K562 (cell line): ENCODE measurements around the gene P2RY8. TPM values are rescaled to one million over a fixed set of nuclear protein-coding genes. Genes with fewer than 3 reads are reported as not detected.

Experiments
- ATAC-seq: fragments of 200-7000 bp; cut with Tn5 transposase; 3 replicates; pipeline ENCODE4 v1.9.1; 2020; ENCODE audit warnings: moderate library complexity
- BruUV-seq: library from RNA; stranded (reverse); fragments of 400-500 nt; replicated peaks from 2 replicates; lab custom pipeline; 2021; lab: Mats Ljungman, UMichigan
- CTCF ChIA-PET: fragments of 300-600 bp; formaldehyde crosslinking; extraction: SDS; loops from one replicate; lab custom pipeline; 2021; ENCODE audit warnings: low intra/inter-chr PET ratio; lab: Yijun Ruan, JAX
- POLR2A ChIA-PET: fragments of 300-600, 350-650 bp; sonication (Branson Sonifier 250); formaldehyde crosslinking; extraction: SDS; loops from one replicate; lab custom pipeline; 2021; ENCODE audit warnings: antibody characterized with exemption, inconsistent platforms; lab: Yijun Ruan, JAX
- DNase-seq, 4 experiments: peaks; one replicate each; pipeline versions ENCODE4 v3.0.0 to v3.0.0-alpha.2; 2011 to 2018; ENCODE audit warnings: low spot score in 3 of 4, mixed read lengths in 3 of 4; ENCODE audit errors: extremely low read depth in 1 of 4
- FAIRE-seq: peaks from 2 replicates; lab custom pipeline; 2011; peaks lifted over from hg19 to GRCh38; lab: Jason Lieb, UNC
- H2AFZ ChIP-seq: 2 replicates; pipeline ENCODE4 v1.6.0; 2011; ENCODE audit warnings: low read depth, low read length, control low read depth, inconsistent platforms
- H3K27ac ChIP-seq: fragments of 200-600 bp; 3 replicates; pipeline ENCODE4 v1.8.0; 2011; ENCODE audit warnings: low read depth, mild to moderate bottlenecking, control low read depth, inconsistent platforms, low read length, moderate library complexity, mixed read lengths; ENCODE audit errors: extremely low read depth
- H3K27me3 ChIP-seq, 2 experiments: fragments of 300-600 bp in 1 of 2; 2 replicates in 1 of 2; 3 replicates in 1 of 2; pipeline versions ENCODE4 v1.6.0 to v1.8.0; 2011; ENCODE audit warnings: inconsistent platforms in 2 of 2, low read length in 2 of 2, mild to moderate bottlenecking in 1 of 2, mixed read lengths in 1 of 2, moderate library complexity in 1 of 2; ENCODE audit not compliant: control insufficient read depth in 2 of 2, insufficient read depth in 2 of 2
- H3K36me3 ChIP-seq: fragments of 300-600 bp; 3 replicates; pipeline ENCODE4 v1.8.0; 2011; ENCODE audit warnings: mild to moderate bottlenecking, low read length, inconsistent platforms; ENCODE audit not compliant: control insufficient read depth, insufficient read depth
- H3K4me1 ChIP-seq, 2 experiments: fragments of 200-600 bp in 1 of 2; replicated peaks in 1 of 2; 2 replicates in 1 of 2; 3 replicates in 1 of 2; pipeline versions ENCODE4 v1.5.1 to v1.8.0; 2011; ENCODE audit warnings: inconsistent platforms in 2 of 2, low read length in 2 of 2, mild to moderate bottlenecking in 1 of 2, mixed read lengths in 1 of 2, moderate library complexity in 1 of 2; ENCODE audit not compliant: control insufficient read depth in 2 of 2, insufficient read depth in 2 of 2
- H3K4me2 ChIP-seq: 2 replicates; pipeline ENCODE4 v1.6.1; 2011; ENCODE audit warnings: low read length, control low read depth, inconsistent platforms, mixed read lengths; ENCODE audit not compliant: insufficient read depth
- H3K4me3 ChIP-seq: fragments of 200-600 bp; sonication (generic), shearing (Covaris generic); 2 replicates; pipeline ENCODE4 v1.5.1; 2016; ENCODE audit warnings: control low read depth, inconsistent platforms
- H3K79me2 ChIP-seq: fragments of 200-600 bp; 3 replicates; pipeline ENCODE4 v1.8.0; 2011; ENCODE audit warnings: low read length, inconsistent platforms; ENCODE audit not compliant: control insufficient read depth, insufficient read depth
- H3K9ac ChIP-seq, 2 experiments: 2 replicates each; pipeline versions ENCODE4 v1.6.0 to v1.6.1; 2011; ENCODE audit warnings: low read depth in 2 of 2, low read length in 2 of 2, control low read depth in 1 of 2, inconsistent platforms in 1 of 2, mild to moderate bottlenecking in 1 of 2, mixed read lengths in 1 of 2; ENCODE audit not compliant: insufficient read depth in 1 of 2
- H3K9me1 ChIP-seq: one replicate; pipeline ENCODE4 v1.6.0; 2011; ENCODE audit warnings: inconsistent platforms, mild to moderate bottlenecking, low read length, moderate library complexity; ENCODE audit not compliant: control insufficient read depth, insufficient read depth
- H3K9me3 ChIP-seq: replicated peaks from 2 replicates; pipeline ENCODE4 v1.5.1; 2011; ENCODE audit warnings: low read depth, low read length, inconsistent platforms; ENCODE audit not compliant: control insufficient read depth, insufficient read depth
- H4K20me1 ChIP-seq: replicated peaks from 2 replicates; pipeline ENCODE4 v1.6.1; 2011; ENCODE audit warnings: low read length, inconsistent platforms, mixed read lengths; ENCODE audit not compliant: control insufficient read depth, insufficient read depth
- BRD4 ChIP-seq: fragments of 200-600 bp; sonication (generic); IDR thresholded peaks from 2 replicates; pipeline ENCODE4 v1.6.1; 2017; ENCODE audit warnings: inconsistent platforms
- JUNB ChIP-seq: fragments of 450-650 bp; formaldehyde crosslinking; conservative IDR thresholded peaks from 2 replicates; pipeline ENCODE4 v1.4.0; 2020; ENCODE audit warnings: mild to moderate bottlenecking
- SMAD3 ChIP-seq: fragments of 450-650 bp; formaldehyde crosslinking; conservative IDR thresholded peaks from 2 replicates; pipeline ENCODE4 v1.4.0; 2020; ENCODE audit warnings: mild to moderate bottlenecking
- STAG1 ChIP-seq: sonication (generic); formaldehyde crosslinking; IDR thresholded peaks from 2 replicates; pipeline ENCODE4 v1.5.0; 2020; ENCODE audit warnings: missing genetic modification reagents, borderline replicate concordance
- XRCC5 ChIP-seq: fragments of 200-400 bp; formaldehyde crosslinking; IDR thresholded peaks from 2 replicates; pipeline ENCODE4 v1.6.1; 2017; ENCODE audit warnings: low read depth, mild to moderate bottlenecking, low read length
- ZBTB17 ChIP-seq: fragments of 450-650 bp; formaldehyde crosslinking; IDR thresholded peaks from 2 replicates; pipeline ENCODE4 v1.4.0; 2020; ENCODE audit warnings: mild to moderate bottlenecking
- ZFPM2 ChIP-seq: fragments of 250-450 bp; sonication (Bioruptor Pico); IDR thresholded peaks from 2 replicates; pipeline ENCODE4 v1.5.1; 2022; ENCODE audit warnings: mild to moderate bottlenecking
- ZFX ChIP-seq: sonication (generic); formaldehyde crosslinking; IDR thresholded peaks from 2 replicates; pipeline ENCODE4 v1.8.0; 2022; ENCODE audit warnings: mild to moderate bottlenecking, missing genetic modification reagents, moderate library complexity
- ZSCAN32 ChIP-seq: fragments of 450-650 bp; formaldehyde crosslinking; IDR thresholded peaks from 2 replicates; pipeline ENCODE4 v1.4.0; 2020; ENCODE audit warnings: mild to moderate bottlenecking, moderate library complexity
- WGBS: fragments of 100-300 bp; shearing (Covaris generic); methylation state at CpG from one replicate; pipeline ENCODE4 v1.1.6; 2016; ENCODE audit warnings: low coverage, mixed read lengths; ENCODE audit not compliant: insufficient coverage; ENCODE audit errors: missing lambda C conversion rate; 5-methylcytosine and 5-hydroxymethylcytosine counted together
- in situ Hi-C: fragments of 300-500 bp; cut with MboI; formaldehyde crosslinking; loops from 4 replicates; pipeline ENCODE4 v1.15.0; 2018; ENCODE audit warnings: inconsistent platforms, mixed read lengths
- intact Hi-C: fragments of 100-400 bp; cut with micrococcal nuclease; formaldehyde crosslinking; loops from 2 replicates; pipeline ENCODE4 v1.14.2; 2022
- polyA plus RNA-seq, 8 experiments: library from polyadenylated mRNA; depleted of rRNA in 4 of 8; stranded (reverse) in 5 of 8; unstranded in 3 of 8; fragments of >200 nt; fragmentation: Nextera tagmentation in 2 of 8; fragmentation: Illumina TruSeq in 1 of 8; extraction: Ambion mirVana in 2 of 8; extraction: Trizol in 1 of 8; gene quantifications; 2 replicates each; pipeline versions ENCODE4 v1.2.1 to v1.2.3, GENCODE V29; 2011 to 2014; ENCODE audit warnings: inconsistent platforms in 1 of 8, missing spikeins in 1 of 8
- total RNA-seq, 7 experiments: library from RNA; depleted of rRNA in 6 of 7; stranded (reverse); fragments of >200 nt in 6 of 7; fragmentation: Illumina TruSeq in 2 of 7; extraction: Trizol in 2 of 7; gene quantifications; 2 replicates each; pipeline versions ENCODE4 v1.2.1 to v1.2.3, GENCODE V29; 2011 to 2021; ENCODE audit warnings: low replicate concordance in 1 of 7
- TF ChIP-seq, protein P1 (sequence below), 2 experiments: fragments of 450-650 bp in 1 of 2; IDR thresholded peaks; 2 replicates each; pipeline ENCODE4 v1.6.1; 2011 to 2017; ENCODE audit warnings: low read depth in 2 of 2, antibody characterized with exemption in 1 of 2, borderline replicate concordance in 1 of 2, low read length in 1 of 2, mild to moderate bottlenecking in 1 of 2, mixed read lengths in 1 of 2; ENCODE audit not compliant: control insufficient read depth in 1 of 2
- TF ChIP-seq, protein P2 (sequence below): conservative IDR thresholded peaks from 2 replicates; pipeline ENCODE4 v1.6.1; 2011; ENCODE audit warnings: low read depth, mild to moderate bottlenecking, low read length; ENCODE audit not compliant: control insufficient read depth
- TF ChIP-seq, protein P3 (sequence below): sonication (generic); IDR thresholded peaks from 2 replicates; pipeline ENCODE4 v1.6.1; 2016
- TF ChIP-seq, protein P4 (sequence below): fragments of 450-650 bp; IDR thresholded peaks from 2 replicates; pipeline ENCODE4 v1.6.1; 2016; ENCODE audit warnings: antibody characterized with exemption
- TF ChIP-seq, protein P5 (sequence below): fragments of 450-650 bp; IDR thresholded peaks from 2 replicates; pipeline ENCODE4 v1.7.0; 2016; ENCODE audit warnings: borderline replicate concordance

P2RY8 gene
- total and polyA plus RNA-seq, 9 of the 15 experiments (the other 6 are each of a cell fraction or from before 2014, with no cell fraction given), result 0.04 to 0.69 (median 0.08) TPM; not detected in 3

DNA sequence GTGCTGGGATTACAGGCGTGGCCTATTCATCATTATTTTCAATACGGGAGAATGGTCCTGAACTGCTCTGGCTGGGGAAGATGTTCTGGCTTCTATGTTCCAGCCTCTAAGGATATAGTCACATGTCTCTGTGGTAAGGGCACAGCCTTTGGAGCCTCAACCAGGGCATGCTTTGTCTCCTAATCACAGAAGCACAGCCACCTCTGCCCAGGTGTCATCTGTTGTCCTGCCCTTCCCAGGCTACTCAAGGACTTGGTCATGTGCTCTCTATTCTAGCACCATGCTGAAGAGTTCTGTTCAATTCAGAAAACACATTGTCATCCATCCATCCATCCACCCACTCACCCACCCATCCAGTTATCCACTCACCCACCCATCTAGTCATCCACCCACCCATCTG is 113.8 kb downstream of the P2RY8 start:
- WGBS, result 86% methylated on average over 1 of the region's 2 CpGs
- Histone ChIP-seq H3K27ac (no peak overlapping the region), H3K36me3 (peaks cover 11% of the 10 kb centered on the region; the same call in 2 of the 3 replicates), H3K27me3 (no peaks in the 10 kb centered on the region), H3K79me2 (no peaks in the 10 kb centered on the region), H3K4me1 (peaks cover 0 to 9% of the 10 kb centered on the region in 2 experiments; a peak in 2 of 5 replicates), H4K20me1 (no peaks in the 10 kb centered on the region), H3K9ac (no peak overlapping the region), H3K4me3 (no peak overlapping the region), H3K9me1 (no peaks in the 10 kb centered on the region), H3K9me3 (no peaks in the 10 kb centered on the region; the same call in 1 of the 2 replicates), H2AFZ (no peak overlapping the region), H3K4me2 (no peak overlapping the region)
- no peak for FAIRE-seq
- BruUV-seq, result no TSS peak
- no peak for ATAC-seq
- intact Hi-C loops, result no loop called here
- ChIA-PET CTCF (no interaction called here), POLR2A (no interaction called here)
- no peak for DNase-seq
- in situ Hi-C loops, result no loop called here
- no peak for TF ChIP-seq ZFPM2 (CRISPR knock-in tag)
- TF ChIP-seq STAG1 (CRISPR knock-in tag), result no peak
- TF ChIP-seq, protein P1, sequence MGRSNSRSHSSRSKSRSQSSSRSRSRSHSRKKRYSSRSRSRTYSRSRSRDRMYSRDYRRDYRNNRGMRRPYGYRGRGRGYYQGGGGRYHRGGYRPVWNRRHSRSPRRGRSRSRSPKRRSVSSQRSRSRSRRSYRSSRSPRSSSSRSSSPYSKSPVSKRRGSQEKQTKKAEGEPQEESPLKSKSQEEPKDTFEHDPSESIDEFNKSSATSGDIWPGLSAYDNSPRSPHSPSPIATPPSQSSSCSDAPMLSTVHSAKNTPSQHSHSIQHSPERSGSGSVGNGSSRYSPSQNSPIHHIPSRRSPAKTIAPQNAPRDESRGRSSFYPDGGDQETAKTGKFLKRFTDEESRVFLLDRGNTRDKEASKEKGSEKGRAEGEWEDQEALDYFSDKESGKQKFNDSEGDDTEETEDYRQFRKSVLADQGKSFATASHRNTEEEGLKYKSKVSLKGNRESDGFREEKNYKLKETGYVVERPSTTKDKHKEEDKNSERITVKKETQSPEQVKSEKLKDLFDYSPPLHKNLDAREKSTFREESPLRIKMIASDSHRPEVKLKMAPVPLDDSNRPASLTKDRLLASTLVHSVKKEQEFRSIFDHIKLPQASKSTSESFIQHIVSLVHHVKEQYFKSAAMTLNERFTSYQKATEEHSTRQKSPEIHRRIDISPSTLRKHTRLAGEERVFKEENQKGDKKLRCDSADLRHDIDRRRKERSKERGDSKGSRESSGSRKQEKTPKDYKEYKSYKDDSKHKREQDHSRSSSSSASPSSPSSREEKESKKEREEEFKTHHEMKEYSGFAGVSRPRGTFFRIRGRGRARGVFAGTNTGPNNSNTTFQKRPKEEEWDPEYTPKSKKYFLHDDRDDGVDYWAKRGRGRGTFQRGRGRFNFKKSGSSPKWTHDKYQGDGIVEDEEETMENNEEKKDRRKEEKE (IDR thresholded peaks at IDR 0.05; ENCODE audit: borderline replicate concordance in 1 of 2, control insufficient read depth in 1 of 2, low read depth in 2 of 2, low read length in 1 of 2), result no peak
- no peak for TF ChIP-seq ZFX (CRISPR knock-in tag)
- TF ChIP-seq XRCC5, result no peak
- TF ChIP-seq, protein P2, sequence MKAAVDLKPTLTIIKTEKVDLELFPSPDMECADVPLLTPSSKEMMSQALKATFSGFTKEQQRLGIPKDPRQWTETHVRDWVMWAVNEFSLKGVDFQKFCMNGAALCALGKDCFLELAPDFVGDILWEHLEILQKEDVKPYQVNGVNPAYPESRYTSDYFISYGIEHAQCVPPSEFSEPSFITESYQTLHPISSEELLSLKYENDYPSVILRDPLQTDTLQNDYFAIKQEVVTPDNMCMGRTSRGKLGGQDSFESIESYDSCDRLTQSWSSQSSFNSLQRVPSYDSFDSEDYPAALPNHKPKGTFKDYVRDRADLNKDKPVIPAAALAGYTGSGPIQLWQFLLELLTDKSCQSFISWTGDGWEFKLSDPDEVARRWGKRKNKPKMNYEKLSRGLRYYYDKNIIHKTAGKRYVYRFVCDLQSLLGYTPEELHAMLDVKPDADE, result no peak
- no peak for TF ChIP-seq ZSCAN32 (CRISPR knock-in tag)
- TF ChIP-seq, protein P3, sequence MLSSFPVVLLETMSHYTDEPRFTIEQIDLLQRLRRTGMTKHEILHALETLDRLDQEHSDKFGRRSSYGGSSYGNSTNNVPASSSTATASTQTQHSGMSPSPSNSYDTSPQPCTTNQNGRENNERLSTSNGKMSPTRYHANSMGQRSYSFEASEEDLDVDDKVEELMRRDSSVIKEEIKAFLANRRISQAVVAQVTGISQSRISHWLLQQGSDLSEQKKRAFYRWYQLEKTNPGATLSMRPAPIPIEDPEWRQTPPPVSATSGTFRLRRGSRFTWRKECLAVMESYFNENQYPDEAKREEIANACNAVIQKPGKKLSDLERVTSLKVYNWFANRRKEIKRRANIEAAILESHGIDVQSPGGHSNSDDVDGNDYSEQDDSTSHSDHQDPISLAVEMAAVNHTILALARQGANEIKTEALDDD, result no peak
- no peak for TF ChIP-seq JUNB (CRISPR knock-in tag)
- TF ChIP-seq BRD4, result no peak
- TF ChIP-seq, protein P4, sequence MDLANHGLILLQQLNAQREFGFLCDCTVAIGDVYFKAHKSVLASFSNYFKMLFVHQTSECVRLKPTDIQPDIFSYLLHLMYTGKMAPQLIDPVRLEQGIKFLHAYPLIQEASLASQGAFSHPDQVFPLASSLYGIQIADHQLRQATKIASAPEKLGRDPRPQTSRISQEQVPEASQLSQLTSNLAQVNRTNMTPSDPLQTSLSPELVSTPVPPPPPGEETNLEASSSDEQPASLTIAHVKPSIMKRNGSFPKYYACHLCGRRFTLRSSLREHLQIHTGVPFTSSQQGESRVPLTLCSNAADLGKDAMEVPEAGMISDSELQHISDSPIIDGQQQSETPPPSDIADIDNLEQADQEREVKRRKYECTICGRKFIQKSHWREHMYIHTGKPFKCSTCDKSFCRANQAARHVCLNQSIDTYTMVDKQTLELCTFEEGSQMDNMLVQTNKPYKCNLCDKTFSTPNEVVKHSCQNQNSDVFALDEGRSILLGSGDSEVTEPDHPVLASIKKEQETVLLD, result no peak
- TF ChIP-seq ZBTB17 (CRISPR knock-in tag), result no peak
- no peak for TF ChIP-seq SMAD3 (CRISPR knock-in tag)
- TF ChIP-seq, protein P5, sequence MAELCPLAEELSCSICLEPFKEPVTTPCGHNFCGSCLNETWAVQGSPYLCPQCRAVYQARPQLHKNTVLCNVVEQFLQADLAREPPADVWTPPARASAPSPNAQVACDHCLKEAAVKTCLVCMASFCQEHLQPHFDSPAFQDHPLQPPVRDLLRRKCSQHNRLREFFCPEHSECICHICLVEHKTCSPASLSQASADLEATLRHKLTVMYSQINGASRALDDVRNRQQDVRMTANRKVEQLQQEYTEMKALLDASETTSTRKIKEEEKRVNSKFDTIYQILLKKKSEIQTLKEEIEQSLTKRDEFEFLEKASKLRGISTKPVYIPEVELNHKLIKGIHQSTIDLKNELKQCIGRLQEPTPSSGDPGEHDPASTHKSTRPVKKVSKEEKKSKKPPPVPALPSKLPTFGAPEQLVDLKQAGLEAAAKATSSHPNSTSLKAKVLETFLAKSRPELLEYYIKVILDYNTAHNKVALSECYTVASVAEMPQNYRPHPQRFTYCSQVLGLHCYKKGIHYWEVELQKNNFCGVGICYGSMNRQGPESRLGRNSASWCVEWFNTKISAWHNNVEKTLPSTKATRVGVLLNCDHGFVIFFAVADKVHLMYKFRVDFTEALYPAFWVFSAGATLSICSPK, result no peak
